Ureter (tissue), 1 donor: ENCODE measurements around the gene EHMT2. TPM values are rescaled to one million over a fixed set of nuclear protein-coding genes. Genes with fewer than 3 reads are reported as not detected.
A peak's percentile ranks its signal among the peaks of the same experiment; 100 is the strongest.

Experiments used
- DNase-seq: peaks from one replicate; pipeline ENCODE4 v3.0.0-alpha.2; 2020; ENCODE audit warnings: low spot score
- total RNA-seq: library from RNA; stranded (reverse); gene quantifications from one replicate; pipeline ENCODE4 v1.2.4, GENCODE V29; 2023
- donor health status: DM: yes; HTN: yes; CAD: no.

The EHMT2 gene
- total RNA-seq, 1 donor from 2014 or later, result 53.4 TPM

GRCh38 chr6:31888276-31889258 is 8.9 kb downstream of the EHMT2 start:
- DNase-seq, result no peak

- no peak for DNase-seq
Observed at GRCh38 chr6:31887173-31888007, 10.1 kb downstream of the EHMT2 start.

- DNase-seq, result no peak
Observed at GRCh38 chr6:31886541-31886991, 10.9 kb downstream of the EHMT2 start.

GRCh38 chr6:31884528-31885035 is 12.9 kb downstream of the EHMT2 start:
- no peak for DNase-seq

- no peak for DNase-seq
Observed at GRCh38 chr6:31883676-31884075, 13.8 kb downstream of the EHMT2 start.

- no peak for DNase-seq
Observed at GRCh38 chr6:31882344-31882743, 15.2 kb downstream of the EHMT2 start.

GRCh38 chr6:31881136-31881859 is 16.2 kb downstream of the EHMT2 start:
- no peak for DNase-seq

GRCh38 chr6:31880616-31881015 is 16.9 kb downstream of the EHMT2 start:
- DNase-seq, result no peak

- DNase-seq, result no peak
Observed at GRCh38 chr6:31879901-31880300, 17.6 kb downstream of the EHMT2 start.

- DNase-seq, result no peak
Observed at GRCh38 chr6:31879143-31879542, 18.4 kb downstream of the EHMT2 start.

- peak; percentile 63 for DNase-seq
Observed at GRCh38 chr6:31878726-31879125, 18.8 kb downstream of the EHMT2 start, which contains the start of gene SLC44A4. Gene SLC44A4, minus strand, starts transcription at chr6:31878997. Its CDS starts 17 bp downstream, at chr6:31878980.

- no peak for DNase-seq
Observed at GRCh38 chr6:31878222-31878621, 19.3 kb downstream of the EHMT2 start.

- DNase-seq, result peak; percentile 81
Observed at GRCh38 chr6:31877651-31878161, 19.8 kb downstream of the EHMT2 start.

GRCh38 chr6:31877125-31877650 is 20.3 kb downstream of the EHMT2 start:
- DNase-seq, result no peak

- no peak for DNase-seq
Observed at GRCh38 chr6:31876357-31876756, 21.1 kb downstream of the EHMT2 start.

- DNase-seq, result no peak
Observed at GRCh38 chr6:31875877-31876276, 21.6 kb downstream of the EHMT2 start.

- DNase-seq, result no peak
Observed at GRCh38 chr6:31874836-31875572, 22.5 kb downstream of the EHMT2 start.

GRCh38 chr6:31874084-31874670 is 23.3 kb downstream of the EHMT2 start:
- no peak for DNase-seq

GRCh38 chr6:31871046-31871659 is 26.3 kb downstream of the EHMT2 start:
- DNase-seq, result no peak
